Fibroblast of skin of abdomen (primary cell): ENCODE results near the gene EDN3. TPM values are rescaled to one million over a fixed set of nuclear protein-coding genes. Genes with fewer than 3 reads are reported as not detected.

Experiments used
- DNase-seq: peaks from one replicate; pipeline ENCODE4 v3.0.0-alpha.2; 2013
- polyA plus RNA-seq, 2 experiments: library from polyadenylated mRNA; unstranded; fragments of 120-200 nt; gene quantifications; one replicate each; pipeline ENCODE4 v1.2.1, GENCODE V29; 2013; ENCODE audit not compliant: insufficient read length in 2 of 2

EDN3 gene, protein sequence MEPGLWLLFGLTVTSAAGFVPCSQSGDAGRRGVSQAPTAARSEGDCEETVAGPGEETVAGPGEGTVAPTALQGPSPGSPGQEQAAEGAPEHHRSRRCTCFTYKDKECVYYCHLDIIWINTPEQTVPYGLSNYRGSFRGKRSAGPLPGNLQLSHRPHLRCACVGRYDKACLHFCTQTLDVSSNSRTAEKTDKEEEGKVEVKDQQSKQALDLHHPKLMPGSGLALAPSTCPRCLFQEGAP
- polyA plus RNA-seq (2013, experiment 1 of 2; ENCODE audit: insufficient read length) = 0.14 TPM
- 0.07 TPM for polyA plus RNA-seq (2013, experiment 2 of 2; ENCODE audit: insufficient read length)

GRCh38 chr20:59300333-59301081 lies at the start of gene EDN3:
Gene EDN3, plus strand, starts transcription at chr20:59300611. Its CDS starts 202 bp downstream, at chr20:59300813.
- DNase-seq = no peak

DNA sequence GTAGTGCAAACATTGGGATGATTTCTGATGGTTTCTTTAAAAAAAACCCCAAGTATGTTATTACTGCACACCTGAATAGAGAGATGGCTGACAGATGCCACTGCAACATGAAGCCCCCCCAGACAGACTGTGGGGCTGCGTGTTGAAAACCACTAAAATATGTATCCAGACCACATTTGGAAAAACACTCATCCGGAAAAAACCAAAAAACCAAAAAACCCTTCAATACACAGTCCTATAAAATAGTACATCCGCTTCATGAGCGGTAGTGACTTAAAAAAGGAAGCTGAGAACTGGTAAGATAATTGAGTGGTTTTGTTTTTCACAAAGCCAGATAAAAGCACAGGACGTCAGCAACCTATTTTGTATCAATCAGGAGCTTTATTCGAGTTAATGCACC lies 47.1 kb upstream of the EDN3 start:
- DNase-seq = no peak

DNA sequence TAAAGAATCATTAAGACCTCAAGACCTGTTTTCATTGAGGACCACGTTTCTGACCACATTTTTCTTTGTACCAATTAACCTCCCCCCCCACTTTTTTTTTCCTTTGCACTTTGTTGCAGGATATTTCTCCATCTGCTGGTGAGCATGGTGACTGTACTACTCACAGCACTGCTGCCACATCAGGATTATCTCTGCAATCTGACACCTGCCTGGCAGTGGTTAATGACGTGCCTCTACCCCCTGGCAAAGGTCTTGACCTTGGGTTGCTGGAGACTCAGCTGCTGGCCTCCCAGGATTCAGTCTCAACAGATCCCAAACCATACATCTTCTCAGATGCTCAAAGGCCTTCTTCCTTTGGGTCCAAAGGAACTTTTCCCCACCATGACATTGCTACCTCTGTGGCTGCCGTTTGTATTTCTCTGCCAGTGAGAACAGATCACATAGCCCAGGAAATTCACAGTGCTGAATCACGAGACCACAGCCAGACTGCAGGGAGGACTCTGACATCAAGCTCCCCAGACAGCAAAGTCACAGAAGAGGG lies 46.6 kb upstream of the EDN3 start:
- no peak for DNase-seq

- no peak for DNase-seq
These were observed 45.2 kb upstream of the EDN3 start for GRCh38 chr20:59255256-59255655.

GRCh38 chr20:59258221-59258621 lies 42.2 kb upstream of the EDN3 start:
- no peak for DNase-seq

DNA sequence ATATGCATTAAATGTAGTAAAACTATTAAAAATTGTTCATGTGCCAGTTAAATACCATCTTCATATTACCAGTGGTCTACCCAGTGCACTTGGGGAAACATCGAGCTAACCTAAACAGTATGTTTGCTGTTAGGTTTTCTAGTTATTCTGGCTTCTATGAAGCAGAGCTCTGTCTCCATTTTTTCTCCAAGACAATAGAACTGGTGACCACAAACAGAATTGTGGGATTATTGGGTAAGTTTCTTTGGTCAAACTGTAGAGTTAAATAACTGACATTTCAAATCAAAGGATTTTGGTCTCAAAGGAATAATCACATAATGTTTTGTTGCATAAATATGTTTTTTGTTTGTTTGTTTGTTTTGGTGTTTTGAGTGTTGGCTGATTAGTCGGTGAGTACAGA lies 40.5 kb upstream of the EDN3 start:
- DNase-seq = no peak

DNA sequence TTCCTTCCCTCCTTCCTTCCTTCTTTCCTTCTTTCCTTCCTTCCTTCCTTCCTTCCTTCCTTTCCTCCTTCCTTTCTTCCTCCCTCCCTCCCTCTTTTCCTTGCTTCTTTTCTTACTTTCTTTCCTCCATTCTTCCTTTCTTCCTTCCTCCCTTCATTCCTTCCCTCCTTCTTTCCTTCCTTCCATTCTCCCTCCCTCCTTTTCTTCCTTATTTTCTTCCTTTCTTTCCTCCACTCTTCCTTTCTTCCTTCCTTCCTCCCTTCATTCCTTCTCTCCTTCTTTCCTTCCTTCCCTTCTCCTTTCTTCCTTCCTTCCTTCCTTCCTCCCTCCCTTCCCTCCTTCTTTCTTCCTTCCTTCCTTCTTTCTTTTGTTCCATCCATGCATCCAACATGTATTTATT lies 35.1 kb upstream of the EDN3 start:
- DNase-seq = no peak

DNA sequence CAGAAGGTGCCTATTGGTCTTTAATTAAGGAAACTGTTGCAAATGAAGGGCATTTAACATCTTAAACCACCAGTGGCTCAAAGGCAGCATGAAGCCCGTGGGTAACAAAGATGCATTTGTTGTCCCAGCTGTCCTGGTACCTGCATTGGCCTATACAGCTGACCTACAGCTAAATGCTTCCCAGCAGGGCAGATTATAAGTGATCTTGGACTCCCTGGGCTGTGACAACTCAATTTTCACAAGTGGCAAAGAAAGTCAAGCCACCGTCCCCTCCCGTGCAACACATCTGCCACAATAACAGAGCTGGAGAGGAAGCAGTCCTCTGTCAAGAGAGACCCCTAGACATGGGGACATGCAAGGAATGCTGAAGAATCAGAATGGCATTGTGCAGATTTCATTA lies 31.5 kb upstream of the EDN3 start:
- DNase-seq = no peak

DNA sequence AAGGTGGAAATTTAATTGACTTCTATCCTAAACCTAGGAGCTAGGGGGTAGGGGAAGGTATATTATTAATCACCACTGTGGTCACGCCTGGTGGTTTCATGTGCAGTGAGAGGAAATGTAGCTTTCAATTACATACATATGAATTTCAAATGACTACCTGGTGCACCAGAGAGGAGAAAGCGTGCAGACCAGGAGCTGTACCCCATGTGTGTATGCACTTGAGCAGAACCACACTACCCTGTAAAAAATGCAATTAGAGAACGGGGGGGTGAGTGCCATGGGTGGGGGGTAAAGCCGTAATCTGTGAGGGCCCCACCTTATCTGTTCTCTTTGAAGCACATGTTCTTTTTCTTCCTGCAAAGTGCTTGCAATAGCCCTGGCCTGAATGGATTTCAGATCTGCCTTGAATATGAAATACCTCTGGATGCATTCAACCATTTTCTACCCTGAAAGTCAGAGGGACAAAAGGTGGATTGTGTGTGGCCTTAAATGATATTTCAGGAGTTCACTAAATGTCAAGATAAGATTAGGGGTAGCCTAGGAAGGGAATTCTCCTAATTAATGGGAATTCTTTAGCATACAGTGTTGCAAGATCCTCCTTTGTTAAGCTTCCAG lies 30.9 kb upstream of the EDN3 start:
- no peak for DNase-seq

DNA sequence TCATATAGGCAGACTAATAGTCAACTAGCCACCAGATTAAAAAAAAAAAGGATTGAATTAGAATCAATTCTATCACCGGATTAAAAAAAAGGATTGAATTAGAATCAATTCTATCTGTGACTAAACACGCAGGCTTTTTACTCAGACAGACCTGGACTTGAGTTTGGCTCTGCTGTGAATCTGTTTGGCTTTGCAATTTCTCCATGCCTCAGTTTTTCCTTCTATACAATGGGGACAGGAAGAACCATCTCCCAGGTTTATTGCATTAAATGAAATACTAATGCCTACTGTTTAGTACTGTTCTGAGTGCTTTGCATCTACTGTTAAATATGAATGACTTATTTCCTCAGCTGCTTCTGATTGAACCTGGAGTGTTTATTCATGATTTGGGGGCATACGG lies 30.0 kb upstream of the EDN3 start:
- no peak for DNase-seq

- DNase-seq = no peak
These were observed 26.6 kb upstream of the EDN3 start for GRCh38 chr20:59273739-59274357.

GRCh38 chr20:59276938-59277337 lies 23.5 kb upstream of the EDN3 start:
- no peak for DNase-seq

- no peak for DNase-seq
These were observed 15.9 kb upstream of the EDN3 start for GRCh38 chr20:59284470-59284869.

GRCh38 chr20:59289994-59290393 lies 10.4 kb upstream of the EDN3 start:
- DNase-seq = no peak

DNA sequence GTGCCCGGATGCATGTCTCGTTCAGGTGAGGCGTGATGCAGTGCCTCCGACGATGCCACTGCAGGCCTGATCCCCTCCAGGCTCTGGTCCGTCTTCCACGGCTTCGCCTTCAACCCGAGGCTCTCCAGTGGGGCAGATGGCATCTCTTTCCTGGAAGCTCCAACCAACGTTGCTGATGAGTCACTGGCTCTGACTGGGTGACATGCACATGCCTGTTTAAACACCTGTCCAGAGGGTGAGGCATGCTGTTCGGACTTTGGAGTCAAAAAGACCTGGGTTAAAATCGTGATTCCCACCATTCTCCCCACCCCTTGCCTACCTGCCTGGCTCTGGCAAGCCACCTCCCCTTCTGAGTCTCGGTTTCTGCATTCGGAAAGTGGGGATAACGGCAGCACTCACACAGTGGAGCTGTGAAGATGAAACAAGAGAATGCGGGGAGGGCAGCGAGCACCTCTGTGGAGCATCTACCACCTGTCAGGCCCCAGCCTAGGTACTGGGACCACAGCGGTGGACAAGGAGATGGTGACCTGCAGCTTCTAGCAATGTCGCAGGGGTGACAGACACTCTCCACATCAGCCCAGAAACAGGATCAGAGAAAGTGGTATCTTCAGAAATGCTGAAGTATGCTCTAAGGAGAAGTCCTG lies 8.5 kb upstream of the EDN3 start:
- no peak for DNase-seq

GRCh38 chr20:59295531-59295930 lies 4.9 kb upstream of the EDN3 start:
- no peak for DNase-seq

DNA sequence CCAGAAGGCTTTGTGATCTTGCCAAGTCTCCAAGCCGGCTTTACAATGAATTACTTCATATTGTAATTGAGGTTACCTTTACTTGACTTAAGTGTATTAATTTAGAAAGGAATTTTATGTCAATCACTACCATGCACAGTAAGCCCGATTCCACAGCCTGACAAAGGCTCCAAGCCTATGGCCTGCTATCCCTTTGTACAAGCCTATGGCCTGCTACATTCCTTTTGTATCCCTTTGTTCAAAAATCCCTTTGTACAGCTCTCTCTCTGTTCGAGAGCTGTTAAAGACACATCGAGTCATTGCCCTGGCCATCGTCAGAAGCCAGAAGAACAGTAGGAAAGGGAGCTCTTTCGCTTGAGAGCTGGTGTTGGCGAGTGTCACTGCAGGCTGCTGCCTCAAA lies 2.7 kb upstream of the EDN3 start:
- DNase-seq = no peak

DNA sequence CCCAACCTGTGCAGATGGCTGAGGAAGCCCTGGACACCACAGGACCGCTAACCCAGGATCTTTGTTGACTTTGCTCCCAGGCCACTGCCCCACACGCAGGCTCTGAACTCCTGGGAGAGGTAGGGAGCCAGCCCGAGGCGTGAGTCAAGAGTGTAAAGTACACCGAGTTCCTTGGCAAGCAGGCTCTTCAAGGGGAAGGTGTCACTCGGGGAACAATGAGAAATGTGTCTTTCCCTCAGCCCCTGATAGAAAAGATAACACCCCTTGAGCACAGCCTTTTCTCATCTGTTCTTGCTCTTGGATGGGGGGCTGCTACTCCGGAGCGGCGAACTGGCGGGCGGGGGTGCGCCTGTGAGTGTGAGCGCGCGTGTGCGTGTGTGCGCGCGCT lies 472 bp upstream of the EDN3 start:
- no peak for DNase-seq

DNA sequence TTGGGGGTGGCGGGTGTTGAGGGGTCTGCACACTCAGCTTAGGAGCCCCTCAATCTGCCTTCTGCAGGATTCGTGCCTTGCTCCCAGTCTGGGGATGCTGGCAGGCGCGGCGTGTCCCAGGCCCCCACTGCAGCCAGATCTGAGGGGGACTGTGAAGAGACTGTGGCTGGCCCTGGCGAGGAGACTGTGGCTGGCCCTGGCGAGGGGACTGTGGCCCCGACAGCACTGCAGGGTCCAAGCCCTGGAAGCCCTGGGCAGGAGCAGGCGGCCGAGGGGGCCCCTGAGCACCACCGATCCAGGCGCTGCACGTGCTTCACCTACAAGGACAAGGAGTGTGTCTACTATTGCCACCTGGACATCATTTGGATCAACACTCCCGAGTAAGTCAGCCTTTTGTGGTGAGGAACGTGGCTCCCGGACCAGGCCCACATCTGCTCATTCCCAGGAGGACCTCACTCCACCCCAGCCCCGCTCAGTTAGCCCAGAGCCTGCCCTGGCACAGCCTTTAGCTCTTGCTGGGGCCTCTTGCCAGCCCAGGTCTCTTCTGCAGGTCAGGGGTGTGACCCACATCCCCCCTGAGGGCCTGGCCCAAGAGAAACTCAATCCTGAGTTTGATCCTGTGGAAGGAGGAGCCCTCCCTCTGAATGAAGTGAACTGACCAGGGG lies 1.1 kb downstream of the EDN3 start:
- no peak for DNase-seq

DNA sequence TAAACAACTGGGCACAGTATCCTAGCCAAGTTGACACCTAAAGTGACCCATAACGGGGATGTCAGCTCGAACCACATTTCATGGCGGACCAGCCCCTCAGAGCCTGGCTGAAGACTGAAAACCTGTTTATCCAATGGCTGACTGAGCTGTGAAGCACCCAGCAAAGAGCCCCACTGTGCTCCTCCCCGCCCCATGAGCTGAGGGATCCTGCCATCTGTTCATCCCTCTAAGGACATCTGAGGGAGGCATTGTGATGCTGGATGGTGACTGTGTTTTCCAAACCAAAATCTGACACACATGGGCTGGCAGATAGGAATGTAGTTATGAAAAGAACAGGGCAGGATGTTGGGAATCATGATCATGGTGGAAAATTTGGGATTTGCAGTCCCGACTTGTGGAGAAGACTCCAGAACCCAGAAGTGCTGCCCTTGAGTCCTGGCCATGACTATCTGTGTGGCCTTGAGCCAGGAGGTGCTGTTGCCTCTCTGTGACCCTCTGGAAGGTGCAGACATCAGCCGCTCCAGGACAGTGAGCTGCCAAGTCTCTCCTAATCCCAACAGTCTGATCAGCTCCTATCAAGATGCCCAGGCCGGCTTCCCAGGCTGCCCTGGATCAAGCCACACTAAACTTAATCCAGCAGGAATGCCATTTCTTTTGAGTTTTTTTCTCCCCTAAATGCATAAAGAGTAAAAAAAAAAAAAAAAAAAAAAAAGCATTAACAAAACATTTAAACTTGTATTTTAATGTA lies 5.7 kb downstream of the EDN3 start:
- DNase-seq = no peak

- no peak for DNase-seq
These were observed 6.9 kb downstream of the EDN3 start for GRCh38 chr20:59307270-59307669.
